HL-60/S4 treated with retinoic acid at 250 ng/mL for 4 days and 3 days (cell line): Measurements from ENCODE around the gene SLC38A3.

Source experiments
- in situ Hi-C: fragments of 300-500 bp; cut with MboI; formaldehyde crosslinking; loops from 2 replicates; pipeline ENCODE4 v1.7.0; 2022; ENCODE audit warnings: low sequenced_read_pairs

SLC38A3 gene

DNA sequence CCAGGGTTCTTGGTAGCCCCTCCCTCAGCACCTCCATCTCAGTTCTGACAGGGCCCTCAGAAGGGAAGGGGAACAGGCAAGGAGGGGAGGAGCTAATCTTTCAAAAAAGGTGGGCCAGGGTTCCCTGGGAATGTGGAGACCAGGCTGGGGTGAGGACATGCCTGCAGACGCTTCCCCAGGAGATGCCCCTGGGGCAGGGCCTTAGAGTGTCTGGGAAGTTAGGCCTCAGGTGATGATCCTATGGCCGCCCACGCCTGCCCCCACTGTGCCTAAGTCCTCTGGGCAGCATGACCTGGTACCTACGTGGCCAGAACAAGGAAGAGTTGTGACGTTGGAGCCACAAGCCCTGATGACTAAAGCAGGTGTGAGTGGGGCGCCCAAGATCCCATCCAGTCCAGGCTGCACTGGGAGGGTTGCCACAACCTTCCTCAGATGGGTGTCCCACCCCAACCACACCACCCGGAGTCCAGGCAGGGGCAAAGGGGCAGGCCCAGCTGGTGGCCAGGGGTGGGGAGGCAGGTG, 60.0 kb downstream of the SLC38A3 start:
- in situ Hi-C loops: no loop called here

DNA sequence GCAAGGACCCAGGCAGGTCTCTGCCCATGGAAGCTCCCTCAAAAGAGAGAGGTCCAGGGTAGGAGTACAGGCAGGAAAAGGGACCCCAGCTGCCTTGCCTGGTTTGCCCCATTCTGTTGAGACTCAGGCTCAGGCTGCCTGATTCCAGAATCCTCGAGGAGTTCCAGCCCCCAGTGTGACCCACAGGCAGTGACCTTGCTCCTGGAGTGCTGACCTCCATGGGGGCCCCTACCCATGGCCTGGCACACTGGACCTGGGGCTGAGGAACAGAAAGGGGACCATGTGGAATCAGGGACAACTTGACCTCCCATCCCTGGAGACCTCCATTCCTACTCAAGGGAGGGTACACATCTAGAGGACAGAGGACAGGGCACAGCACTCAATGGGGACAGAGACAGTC, 60.5 kb downstream of the SLC38A3 start:
- in situ Hi-C loops: no loop called here

DNA sequence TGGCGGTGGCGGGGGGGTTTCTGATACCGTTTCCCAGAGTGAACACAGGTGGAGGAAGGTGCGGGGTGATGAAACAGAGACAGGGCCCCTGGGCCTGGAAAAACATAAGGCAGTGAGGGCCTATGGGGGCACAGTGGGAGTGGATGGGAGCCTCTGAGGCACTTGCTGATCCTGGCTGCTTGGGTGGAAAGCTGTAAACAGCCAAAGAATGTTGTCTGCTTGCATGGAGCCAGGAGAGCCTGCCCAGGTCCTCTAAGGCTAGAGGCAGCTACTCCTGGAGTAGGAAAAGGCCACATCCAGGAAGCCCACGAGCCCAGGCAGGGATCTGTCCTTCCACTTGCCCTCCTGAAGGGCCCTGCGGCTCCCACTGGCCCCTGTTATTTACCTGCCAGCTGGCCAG, 60.9 kb downstream of the SLC38A3 start:
- in situ Hi-C loops: no loop called here

DNA sequence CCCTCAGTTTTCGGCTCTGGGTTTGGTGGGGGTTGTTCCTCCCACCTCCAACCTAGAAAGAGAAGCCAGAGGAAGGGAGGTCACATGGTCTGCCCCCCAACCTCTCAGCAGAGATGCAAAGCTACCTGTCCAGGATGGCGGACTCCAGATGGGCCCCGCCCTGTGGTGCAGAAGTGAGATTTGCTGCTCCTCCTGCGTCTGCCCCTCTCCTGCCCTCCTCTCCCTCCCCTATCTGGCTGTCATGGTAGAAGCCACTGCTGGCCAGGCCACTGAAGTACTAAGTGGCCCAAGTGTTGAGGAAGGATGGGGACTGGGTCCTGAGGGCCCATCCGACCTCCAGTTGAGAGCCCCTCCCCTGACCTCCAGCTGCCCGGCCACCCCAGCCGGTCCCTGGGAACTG, 61.8 kb downstream of the SLC38A3 start:
- in situ Hi-C loops: no loop called here

DNA sequence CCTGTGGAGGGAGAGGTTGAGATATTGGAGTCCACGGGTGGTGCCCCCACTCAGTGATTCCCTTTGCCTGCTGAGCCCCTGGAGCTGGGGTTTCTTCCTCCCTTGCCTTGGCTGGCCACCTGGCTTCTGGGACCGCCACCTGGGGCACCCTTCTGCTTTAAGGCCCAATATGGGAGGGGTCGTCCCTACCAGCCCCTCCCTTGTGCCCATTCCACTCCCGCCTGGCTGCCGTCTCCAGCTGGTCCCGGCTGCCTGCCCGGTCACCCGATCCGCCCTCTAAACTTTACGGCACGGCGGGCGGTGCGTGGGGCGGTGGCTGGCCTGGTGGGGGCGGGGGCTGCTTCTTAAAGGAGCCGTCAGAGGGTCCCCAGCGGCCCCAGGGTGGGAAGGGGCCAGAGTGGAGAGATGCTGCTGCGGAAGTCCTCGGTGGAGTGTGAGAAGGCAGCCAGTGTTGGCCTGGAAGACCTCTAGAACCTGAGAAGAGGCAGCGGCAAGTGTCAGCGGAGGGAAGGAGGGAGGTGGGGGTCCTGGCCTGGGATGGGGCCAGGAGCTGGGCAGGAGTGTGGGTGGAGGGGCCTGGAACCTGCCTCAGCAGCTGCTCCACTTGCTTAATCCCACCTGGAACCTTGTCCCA, 62.3 kb downstream of the SLC38A3 start:
- in situ Hi-C loops: no loop called here

DNA sequence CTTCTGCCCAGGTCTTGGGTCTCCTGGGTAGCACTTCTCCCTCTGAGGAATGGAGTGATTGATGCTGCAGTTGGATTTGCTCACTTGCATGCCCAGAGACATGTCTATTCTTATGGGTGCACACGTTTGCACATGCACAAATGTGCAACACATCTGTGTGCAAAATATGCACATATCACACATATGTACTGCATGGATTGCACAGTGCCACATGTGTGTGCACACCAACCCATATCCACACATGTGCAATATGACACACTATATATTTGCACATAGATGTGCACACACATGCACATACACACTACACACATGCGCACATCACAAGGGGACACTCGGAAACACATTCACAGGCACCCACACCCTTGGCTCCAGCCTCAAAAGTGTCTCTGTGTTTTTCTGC, 63.2 kb downstream of the SLC38A3 start:
- in situ Hi-C loops: no loop called here

DNA sequence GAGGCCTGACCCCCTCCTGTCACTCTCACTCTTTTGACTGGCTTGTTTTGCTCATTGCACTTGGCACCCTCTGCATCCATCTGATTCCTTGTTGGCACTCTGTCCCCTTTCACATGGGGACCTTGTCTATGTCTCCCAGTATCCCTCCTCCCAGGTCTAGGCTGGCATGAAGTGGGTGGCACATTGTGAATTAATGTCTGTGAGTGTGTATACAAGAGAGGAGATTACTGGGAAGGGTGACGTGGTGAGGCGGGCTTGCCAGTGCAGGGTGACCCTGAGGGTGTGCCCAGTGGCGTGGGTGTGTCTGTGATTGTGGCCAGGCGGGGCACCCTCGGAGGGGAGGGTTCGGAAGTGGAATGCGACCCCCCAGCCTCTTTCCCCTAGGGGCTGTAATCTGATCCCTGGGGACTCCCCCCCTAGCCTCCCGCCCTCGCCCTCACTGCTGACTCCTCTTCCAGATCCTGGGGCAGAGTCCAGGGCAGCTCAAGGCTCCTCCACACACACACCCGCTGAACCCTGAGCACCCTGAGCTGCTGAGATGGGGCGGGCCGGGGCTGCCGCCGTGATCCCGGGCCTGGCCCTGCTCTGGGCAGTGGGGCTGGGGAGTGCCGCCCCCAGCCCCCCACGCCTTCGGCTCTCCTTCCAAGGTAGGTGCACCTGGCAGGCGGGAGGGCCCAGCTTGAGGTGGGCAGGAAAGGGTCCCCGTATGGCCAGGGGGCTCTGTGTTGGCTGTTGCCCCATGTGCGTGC, 63.8 kb downstream of the SLC38A3 start, which contains the start of gene SEMA3B:
Gene SEMA3B (plus strand): TSS at position 445 of the 749 bp plus-strand sequence. CDS start 94 bp downstream, at position 539.
- in situ Hi-C loops: no loop called here

DNA sequence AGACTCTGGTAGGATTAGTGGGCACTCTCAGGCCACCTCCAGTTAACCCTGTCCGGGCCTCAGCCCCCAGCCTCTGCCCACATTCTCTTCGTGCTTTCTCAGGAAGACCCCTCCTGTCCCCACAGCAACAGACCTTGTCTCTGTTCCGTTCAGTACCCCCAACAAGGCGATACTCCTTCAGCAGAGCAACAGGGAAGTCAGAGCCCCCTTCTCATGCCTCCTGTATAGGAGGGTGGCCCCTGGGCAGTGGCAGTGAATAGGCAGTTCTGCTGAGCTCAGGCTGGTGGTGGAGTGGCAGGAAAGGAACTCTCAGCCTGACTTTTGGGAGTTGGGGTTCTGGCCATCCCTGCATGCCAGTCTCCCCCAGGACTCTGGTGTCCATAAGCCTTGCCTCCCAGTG, 64.4 kb downstream of the SLC38A3 start:
- in situ Hi-C loops: no loop called here

DNA sequence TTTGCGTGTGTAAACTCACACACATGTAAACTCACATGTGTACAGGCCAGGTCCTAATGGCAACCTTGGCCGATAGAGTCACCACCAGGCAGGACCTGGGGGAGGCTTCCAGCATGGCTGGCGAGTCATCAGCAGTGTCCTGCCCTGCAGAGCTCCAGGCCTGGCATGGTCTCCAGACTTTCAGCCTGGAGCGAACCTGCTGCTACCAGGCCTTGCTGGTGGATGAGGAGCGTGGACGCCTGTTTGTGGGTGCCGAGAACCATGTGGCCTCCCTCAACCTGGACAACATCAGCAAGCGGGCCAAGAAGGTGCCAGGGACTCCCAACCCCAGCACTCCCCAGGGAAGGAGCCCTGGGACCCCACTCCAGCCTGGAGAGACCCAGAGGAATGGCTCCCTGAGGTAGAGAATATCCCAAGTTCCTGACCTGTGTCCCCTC, 64.9 kb downstream of the SLC38A3 start:
- in situ Hi-C loops: no loop called here

DNA sequence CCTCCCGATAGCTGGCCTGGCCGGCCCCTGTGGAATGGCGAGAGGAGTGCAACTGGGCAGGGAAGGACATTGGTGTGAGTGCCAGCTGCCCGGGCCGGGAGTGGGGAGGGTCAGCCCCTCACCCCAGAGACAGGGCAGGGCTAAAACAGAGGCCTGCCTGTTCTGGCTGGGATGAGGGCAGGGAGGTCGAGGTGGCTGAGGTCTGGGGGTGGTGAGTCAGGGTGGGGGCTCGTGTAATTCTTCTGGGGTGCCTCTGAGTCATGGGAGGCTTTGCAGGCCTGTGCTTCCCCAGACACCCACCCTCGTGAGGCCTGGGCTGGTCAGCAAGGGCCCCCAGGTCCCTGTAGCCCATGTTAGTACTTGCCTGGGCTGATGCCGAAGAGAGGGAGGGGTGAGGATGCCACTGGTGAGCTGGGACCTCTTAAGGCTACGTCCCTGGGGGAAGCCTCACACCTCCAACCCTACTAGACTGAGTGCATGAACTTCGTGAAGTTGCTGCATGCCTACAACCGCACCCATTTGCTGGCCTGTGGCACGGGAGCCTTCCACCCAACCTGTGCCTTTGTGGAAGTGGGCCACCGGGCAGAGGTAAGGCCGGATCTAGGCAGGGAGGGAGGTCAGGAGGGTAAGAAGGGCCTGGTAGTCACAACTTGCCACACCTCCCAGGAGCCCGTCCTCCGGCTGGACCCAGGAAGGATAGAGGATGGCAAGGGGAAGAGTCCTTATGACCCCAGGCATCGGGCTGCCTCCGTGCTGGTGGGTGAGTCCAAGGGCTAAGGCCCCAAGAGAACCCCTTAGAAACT, 65.6 kb downstream of the SLC38A3 start:
- in situ Hi-C loops: no loop called here
